NCI-H1105 (cell line): ENCODE data around the gene SUFU.

ENCODE experiments used
- DNase-seq: peaks from one replicate; lab custom pipeline; 2025; lab: John Stamatoyannopoulos, UW

Gene SUFU

GRCh38 chr10:102620138-102620590 lies 116.4 kb downstream of the SUFU start:
- DNase-seq = no peak

- no peak for DNase-seq
Observed at GRCh38 chr10:102620591-102621442, 117.0 kb downstream of the SUFU start.

GRCh38 chr10:102621443-102622325 lies 117.9 kb downstream of the SUFU start:
- DNase-seq = no peak

DNA sequence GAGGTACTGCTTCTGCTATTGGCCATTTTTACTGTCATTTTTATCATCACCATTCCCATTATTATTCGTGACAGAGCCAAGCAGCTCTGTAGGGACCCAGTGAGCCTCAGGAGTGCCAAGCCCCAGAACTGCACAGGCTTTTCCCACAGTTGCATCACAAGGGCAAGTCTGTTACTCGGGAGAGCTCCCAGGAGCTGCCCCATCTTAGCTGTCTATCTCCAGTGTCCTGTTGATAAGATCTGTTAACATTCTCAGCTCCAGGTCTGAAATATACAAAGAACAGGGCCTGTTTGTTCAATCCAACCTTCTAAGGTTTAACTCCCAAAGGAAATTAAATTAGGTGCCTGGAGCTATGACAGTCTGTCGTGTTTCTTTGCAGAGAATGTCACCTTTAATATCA lies 120.3 kb downstream of the SUFU start:
- DNase-seq = no peak

DNA sequence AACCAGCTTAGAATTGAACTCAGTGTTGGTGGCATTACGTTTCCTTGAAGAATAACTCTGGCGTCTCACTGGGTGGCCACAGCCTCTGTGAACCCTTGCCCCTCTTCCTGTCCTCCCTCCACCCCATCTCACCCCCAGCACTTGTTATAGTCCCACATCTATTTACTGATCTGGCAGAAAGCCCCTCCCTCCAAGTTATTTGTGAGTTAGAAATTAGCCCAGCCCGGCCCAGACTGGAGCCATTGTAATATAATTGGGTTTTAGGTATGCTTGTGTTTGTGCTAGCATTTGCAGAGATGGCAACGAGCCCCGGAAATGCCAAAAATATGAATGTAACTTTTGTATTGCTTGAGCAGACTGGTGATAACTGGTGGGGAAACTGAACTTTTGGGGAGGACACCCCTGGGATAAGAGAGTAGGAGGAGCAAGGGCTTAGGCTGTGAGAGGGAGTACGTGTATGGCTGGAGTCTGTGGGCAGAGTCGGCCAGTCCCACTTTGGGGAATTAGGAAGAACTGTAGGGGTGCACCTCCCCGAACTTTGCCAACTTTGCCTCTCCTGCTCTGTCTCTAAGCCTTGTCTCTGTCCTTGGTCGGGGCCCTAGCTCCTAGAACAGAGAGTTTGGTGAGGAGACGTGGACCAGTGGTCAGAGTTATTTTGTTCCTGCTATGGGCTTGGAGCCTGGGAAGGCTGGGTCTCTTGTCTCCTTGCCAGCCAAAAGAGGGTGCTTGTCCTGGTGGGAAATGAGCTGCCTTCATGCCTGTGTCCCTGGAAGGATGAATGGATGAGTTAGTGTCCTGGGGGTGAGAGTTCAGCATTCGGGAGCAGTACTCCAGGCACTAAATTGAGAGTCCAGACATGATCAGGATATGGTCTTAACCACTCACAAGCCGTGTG lies 121.2 kb downstream of the SUFU start:
- DNase-seq = no peak

- DNase-seq = no peak
Observed at GRCh38 chr10:102626026-102626685, 122.4 kb downstream of the SUFU start.

- no peak for DNase-seq
Observed at GRCh38 chr10:102627291-102627735, 123.5 kb downstream of the SUFU start.

GRCh38 chr10:102627736-102628293 lies 124.0 kb downstream of the SUFU start:
- no peak for DNase-seq

DNA sequence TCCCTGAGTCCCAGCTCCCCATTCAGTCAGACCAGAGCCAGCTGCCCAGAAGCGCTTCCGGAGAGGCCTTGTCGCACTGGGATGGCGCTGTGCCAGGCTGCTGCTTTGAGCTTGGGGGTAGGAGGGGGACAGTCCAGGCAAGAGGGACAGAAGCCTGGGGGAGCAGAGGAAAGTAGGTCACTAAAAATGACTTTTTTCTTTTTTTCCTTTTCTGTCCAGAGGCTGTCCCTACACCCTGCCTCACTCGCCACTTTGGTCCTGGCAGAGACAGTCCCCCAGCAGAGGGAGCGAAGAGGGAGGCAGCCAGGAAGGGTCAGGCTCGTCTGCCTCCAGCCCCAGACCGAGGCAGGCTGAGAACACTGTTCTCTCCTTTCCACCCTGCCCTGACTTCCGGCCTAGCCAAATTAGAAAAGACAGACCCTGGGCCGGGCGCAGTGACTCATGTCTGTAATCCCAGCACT lies 124.7 kb downstream of the SUFU start:
- DNase-seq = no peak

- no peak for DNase-seq
Observed at GRCh38 chr10:102629661-102630614, 126.2 kb downstream of the SUFU start.

- DNase-seq = no peak
Observed at GRCh38 chr10:102630663-102631062, 126.9 kb downstream of the SUFU start.

DNA sequence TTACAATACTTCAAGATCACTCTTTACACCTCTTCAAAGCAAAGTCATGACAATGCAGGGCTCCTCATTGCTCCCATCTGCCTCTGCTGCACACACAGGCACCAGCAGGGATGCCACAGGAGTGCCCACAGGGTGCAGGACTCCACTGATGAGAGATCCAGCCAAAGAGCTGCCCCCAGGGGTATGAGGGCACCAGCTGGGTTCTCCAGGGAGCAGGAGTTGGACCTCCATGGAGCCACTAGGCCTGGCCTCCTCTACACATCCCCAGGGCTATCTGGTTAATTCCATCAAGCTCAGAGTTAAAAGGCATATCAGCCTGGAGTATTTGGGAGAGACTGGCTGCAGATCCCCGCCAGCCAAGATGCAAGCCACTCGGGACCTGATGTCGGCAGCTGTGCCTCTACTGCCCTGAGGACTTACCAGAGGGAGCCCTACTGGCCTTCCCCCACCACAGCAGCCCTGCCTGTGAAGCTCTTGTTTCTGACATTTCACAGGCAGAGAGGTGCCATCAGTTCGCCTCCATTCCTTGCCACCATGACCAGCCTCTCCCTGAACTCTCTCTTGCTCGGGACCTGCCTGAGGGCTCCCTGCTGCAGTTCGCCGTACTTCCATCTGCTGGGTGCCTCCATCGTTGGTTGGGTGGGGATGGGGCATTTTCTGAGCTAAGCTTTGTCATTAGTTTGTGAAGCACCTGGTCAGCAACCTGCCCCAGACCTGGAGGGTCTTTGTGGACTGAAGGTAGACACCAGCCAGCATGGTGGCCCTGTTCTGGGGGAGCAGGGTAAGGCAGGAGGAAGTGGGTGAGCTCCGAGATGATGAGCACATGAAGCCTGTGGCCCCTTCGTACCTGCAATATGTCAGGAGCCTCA lies 128.0 kb downstream of the SUFU start:
- DNase-seq = no peak

DNA sequence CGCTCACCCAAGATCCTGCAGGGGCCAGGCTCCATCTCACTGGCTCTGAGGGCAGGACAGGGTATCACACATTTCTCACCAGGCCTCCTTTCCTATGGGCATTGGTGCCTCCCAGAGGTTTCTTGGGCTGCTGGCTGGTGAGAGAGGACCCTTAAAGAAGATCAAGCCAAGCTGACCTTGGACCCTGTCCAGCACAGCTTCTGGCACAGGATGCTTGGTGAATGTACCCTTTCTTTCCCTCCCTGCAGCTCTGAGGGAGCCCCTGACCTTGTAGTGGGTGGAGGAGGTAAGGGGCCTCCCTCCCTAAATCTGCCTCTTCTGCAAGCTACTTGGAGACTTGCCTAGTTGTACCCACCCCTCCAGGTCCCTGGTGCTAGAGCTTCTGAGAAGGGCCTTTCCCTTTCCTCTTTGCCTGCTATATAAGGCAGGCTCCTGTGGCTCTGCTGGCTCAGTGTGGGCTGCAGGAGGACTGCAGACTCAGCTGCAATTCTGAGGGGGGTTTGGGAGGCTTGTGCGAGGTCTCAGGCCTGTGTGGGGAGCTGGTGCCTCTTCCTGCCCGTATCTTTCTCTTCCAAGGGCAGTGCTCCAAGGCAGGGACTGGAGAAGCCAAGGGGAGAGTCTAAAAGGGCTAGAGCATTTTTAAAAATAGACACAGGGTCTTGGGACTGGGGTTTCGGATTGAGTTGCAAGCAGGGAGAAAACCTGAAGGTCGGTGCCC lies 128.8 kb downstream of the SUFU start:
- no peak for DNase-seq

DNA sequence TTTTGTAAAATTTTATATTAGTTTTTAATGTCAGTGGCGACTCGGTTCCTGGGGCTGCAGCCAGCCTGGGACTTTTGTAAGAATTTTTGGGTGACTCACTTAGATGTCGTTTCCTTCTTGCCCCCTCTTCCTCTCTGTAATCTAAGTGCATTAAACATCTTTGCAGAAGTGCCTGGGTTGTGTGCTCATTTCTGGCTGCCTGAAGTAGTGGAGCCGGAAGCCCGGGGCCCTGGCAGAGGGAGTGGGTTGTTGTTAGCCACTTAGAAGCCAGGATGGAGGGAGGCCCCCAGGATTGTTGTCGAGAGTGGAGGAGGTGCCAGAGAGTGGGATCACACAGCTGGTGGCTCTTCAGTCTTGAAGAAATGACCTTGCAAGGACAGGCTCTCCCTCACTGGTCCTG lies 129.5 kb downstream of the SUFU start:
- no peak for DNase-seq

GRCh38 chr10:102633848-102634247 lies 130.1 kb downstream of the SUFU start:
- DNase-seq = no peak

- DNase-seq = no peak
Observed at GRCh38 chr10:102634686-102635085, 130.9 kb downstream of the SUFU start.

- no peak for DNase-seq
Observed at GRCh38 chr10:102635377-102635776, 131.6 kb downstream of the SUFU start.

GRCh38 chr10:102639537-102639936 lies 135.8 kb downstream of the SUFU start:
- no peak for DNase-seq
